Fibroblast of the aortic adventitia (primary cell): ENCODE data around the gene TRIM45. TPM values are rescaled to one million over a fixed set of nuclear protein-coding genes. Genes with fewer than 3 reads are reported as not detected.
A peak's percentile ranks its signal among the peaks of the same experiment; 100 is the strongest.

Experiments
- DNase-seq: peaks from one replicate; pipeline ENCODE4 v3.0.0-alpha.2; 2010; ENCODE audit warnings: low read depth
- H3K4me3 ChIP-seq: 2 replicates; pipeline ENCODE4 v1.5.1; 2011; ENCODE audit warnings: low read depth, mild to moderate bottlenecking, control low read depth, low read length, moderate library complexity
- total RNA-seq: library from RNA; depleted of rRNA; stranded (reverse); fragments of >200 nt; gene quantifications from 2 replicates; pipeline ENCODE4 v1.2.3, GENCODE V29; 2012; ENCODE audit warnings: low replicate concordance
- TF ChIP-seq, protein P1 (sequence below): IDR thresholded peaks from 2 replicates; pipeline ENCODE4 v1.5.1; 2011; ENCODE audit warnings: mild to moderate bottlenecking, low read length, control low read depth, inconsistent platforms; ENCODE audit not compliant: insufficient read depth

The TRIM45 gene
- total RNA-seq, 1 donor: 3.3 TPM

DNA sequence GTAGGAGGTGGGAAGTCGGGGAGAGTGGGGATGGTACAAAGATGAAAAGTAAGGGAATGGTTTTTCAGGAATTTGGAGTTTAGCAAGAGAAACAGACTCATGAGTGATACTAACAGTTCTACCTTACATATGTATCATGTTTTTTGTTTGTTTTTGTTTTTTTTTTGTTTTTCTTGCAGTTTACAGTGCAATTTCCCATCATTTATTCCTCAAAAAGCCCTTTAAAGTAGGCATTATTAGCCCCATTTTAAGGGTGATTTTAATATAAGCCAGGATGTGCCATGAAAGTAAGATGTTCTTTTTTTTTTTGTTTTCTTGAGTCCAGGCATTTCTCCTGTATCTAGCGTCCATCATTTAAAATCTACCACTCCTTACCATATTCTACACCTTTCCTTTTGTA, 13.8 kb upstream of the TRIM45 start:
- H3K4me3 ChIP-seq: no peak overlapping the region
- no peak for DNase-seq
- TF ChIP-seq, protein P1, sequence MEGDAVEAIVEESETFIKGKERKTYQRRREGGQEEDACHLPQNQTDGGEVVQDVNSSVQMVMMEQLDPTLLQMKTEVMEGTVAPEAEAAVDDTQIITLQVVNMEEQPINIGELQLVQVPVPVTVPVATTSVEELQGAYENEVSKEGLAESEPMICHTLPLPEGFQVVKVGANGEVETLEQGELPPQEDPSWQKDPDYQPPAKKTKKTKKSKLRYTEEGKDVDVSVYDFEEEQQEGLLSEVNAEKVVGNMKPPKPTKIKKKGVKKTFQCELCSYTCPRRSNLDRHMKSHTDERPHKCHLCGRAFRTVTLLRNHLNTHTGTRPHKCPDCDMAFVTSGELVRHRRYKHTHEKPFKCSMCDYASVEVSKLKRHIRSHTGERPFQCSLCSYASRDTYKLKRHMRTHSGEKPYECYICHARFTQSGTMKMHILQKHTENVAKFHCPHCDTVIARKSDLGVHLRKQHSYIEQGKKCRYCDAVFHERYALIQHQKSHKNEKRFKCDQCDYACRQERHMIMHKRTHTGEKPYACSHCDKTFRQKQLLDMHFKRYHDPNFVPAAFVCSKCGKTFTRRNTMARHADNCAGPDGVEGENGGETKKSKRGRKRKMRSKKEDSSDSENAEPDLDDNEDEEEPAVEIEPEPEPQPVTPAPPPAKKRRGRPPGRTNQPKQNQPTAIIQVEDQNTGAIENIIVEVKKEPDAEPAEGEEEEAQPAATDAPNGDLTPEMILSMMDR: no peak

DNA sequence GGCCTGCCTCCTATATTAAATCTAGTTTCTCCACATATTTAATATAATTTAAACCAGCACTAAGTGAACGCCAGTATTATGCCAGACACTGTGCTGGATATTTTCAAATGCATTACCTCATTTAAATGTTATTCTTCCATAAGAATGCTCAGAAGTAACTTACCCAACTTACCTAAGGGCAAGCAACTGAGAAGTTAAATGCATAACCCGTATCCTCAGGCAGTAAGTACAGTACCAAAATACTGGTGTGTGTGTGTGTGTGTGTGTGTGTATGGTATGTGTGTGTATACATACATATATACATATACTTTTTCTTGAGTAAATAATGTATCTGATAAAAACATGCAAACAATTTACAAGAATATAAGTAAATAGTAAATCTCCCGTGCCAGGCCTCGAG, 9.0 kb upstream of the TRIM45 start:
- no peak for DNase-seq
- no peak overlapping the region for H3K4me3 ChIP-seq
- TF ChIP-seq, protein P1: no peak

DNA sequence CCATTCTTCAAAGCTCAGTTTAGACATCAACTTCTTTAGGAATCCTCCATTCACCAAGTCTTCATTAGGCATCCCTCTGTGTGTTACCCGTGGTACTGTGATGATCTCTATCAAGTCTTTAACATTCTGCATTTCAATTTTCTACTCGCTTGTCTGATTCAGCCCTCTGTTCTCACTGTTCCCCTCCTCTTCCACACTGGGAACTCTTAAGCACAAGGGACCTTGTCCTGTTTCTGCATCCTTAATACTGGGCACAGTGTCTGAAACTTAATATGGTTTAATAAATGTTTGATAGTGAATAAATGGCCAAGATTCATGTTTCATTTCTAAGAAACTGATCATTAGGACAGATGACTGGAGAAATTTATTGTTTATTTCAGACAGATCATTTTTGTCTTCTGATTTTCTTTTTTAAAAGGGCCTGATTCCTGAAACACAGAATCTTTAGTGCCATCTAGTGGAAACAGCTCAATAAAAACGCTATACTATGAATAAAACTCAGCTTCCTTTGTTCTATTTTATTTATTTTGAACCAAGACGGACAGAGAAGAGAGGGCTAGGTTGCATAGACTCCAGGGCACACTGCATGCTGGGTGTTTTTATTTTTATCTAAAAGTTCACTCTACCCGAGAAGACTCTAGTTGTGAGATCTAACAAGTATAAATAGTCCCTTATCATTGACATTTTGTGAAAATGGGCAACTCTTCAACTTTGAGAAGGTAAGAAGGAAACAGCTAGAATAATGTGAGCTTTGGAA, 7.0 kb upstream of the TRIM45 start:
- TF ChIP-seq, protein P1: peak; percentile 46
- DNase-seq: peak; percentile 80
- no peak overlapping the region for H3K4me3 ChIP-seq

DNA sequence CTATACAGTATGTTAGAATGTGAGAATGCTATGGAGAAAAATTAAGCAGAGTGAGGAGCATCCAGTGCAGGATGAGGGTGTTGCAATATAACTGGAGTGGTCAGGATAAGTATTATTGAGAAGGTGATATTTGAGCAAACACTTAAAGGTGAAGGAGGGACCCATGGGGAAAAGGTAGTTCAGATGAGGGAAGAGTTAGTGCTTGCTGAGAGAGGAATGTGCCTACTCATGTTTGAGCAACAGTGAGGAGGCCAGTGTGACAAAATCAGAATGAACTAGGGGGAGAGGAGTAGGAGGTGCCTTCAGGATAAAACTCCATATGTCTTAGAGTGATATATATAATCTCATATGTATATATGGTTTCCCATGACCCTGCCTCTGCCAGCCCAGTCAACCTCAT, 6.2 kb upstream of the TRIM45 start:
- TF ChIP-seq, protein P1: no peak
- DNase-seq: peak; percentile 41
- no peak overlapping the region for H3K4me3 ChIP-seq

DNA sequence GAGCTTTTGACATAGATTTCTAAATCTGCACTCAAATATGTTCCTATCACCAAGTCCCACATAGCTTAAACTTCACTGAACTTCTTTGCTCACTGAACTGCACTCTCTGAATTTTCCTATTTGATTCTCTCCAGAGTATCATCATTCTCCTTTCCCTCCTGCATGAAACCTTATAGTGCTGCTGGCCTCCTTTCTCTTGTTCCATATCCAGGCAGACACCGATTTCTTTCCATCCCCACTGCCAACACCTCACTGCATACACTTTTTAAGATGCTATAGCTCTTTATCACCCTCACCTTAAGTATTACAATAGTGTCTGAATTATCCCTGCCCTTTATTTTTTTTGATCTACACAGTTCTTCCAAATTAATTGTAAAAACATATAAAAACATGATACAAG, 3.1 kb upstream of the TRIM45 start:
- no peak overlapping the region for H3K4me3 ChIP-seq
- TF ChIP-seq, protein P1: no peak
- no peak for DNase-seq

DNA sequence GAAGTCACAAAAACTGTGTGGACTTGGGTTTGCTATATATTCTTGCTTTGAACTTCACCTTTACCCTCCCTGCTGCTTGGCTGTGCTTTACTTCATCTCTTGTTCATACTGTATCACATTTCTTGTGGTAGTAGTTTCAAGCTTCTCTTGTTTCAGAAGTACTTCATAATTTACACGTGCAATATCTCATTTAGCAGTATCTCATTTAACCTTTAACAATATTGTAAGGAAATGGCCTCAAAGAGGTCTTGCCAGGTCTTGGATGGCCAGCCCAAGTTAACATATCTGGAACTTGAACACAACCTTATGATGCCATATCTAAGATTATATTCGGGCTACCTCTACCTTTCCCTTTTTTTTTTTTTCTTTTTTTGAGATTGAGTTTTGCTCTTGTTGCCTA, 1.7 kb upstream of the TRIM45 start:
- TF ChIP-seq, protein P1: no peak

DNA sequence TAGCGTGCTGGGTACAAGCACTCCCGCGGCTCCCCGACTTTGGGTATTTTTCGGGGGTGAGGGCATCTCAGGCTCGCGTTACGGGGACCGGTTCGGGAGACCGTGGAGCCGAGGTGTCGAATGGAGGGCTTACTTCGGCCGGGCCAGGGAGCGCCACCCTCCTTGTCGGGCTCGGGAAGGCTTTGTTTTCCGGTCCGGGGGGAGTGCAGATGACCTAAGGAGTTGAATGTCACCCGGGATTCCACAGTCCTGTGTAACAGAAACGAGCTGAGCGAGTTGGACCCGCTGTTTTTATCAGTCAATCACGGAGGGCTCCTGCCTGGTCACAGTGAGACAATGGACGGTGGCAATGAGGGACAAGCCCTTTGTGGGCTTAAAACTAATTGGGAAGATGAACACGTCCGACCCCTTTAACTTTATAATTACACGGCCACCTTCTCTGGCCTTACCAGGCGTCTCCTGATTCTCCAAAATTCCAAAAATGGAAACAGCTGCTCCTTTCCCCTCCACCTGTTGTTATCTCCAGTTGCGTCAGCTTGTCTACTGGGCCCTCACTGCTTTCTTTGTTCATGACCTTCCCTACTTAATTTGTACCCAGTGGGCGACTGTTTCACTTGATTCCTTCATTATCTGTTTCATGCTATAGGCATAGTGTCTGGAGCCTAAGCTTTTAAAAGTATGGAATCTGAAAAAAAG, 929 bp upstream of the TRIM45 start:
- no peak for DNase-seq
- peak overlapping the region; percentile 93 for H3K4me3 ChIP-seq
- TF ChIP-seq, protein P1: no peak

More for the DNA sequence above, 1.7 kb upstream of the TRIM45 start:
- no peak overlapping the region for H3K4me3 ChIP-seq
- no peak for DNase-seq
